Measurements from ENCODE around the gene RAB3C.
"Not testable (repeated sequence)": the region's sequence is repeated elsewhere in the genome, so short reads cannot be mapped to it uniquely, and the experiment has no call there.

The RAB3C gene

GRCh38 chr5:58708456-58708855 is 125.6 kb downstream of the RAB3C start:
- no peak for TF ChIP-seq CTCF (conservative IDR thresholded peaks at IDR 0.05)
- H3K27ac ChIP-seq: no peak overlapping the region

- H3K27ac ChIP-seq: not testable (repeated sequence)
These were observed 127.5 kb downstream of the RAB3C start for GRCh38 chr5:58710425-58710824.

- TF ChIP-seq CTCF (conservative IDR thresholded peaks at IDR 0.05): no peak
- no peak overlapping the region for H3K27ac ChIP-seq
These were observed 128.0 kb downstream of the RAB3C start for GRCh38 chr5:58710871-58711270.

- H3K27ac ChIP-seq: no peak overlapping the region
- no peak for TF ChIP-seq CTCF (conservative IDR thresholded peaks at IDR 0.05)
These were observed 129.1 kb downstream of the RAB3C start for GRCh38 chr5:58711965-58712364.

- no peak overlapping the region for H3K27ac ChIP-seq
- TF ChIP-seq CTCF (conservative IDR thresholded peaks at IDR 0.05): no peak
These were observed 131.2 kb downstream of the RAB3C start for GRCh38 chr5:58714046-58714445.

GRCh38 chr5:58715997-58716656 is 133.3 kb downstream of the RAB3C start:
- no peak overlapping the region for H3K27ac ChIP-seq
- no peak for TF ChIP-seq CTCF (conservative IDR thresholded peaks at IDR 0.05)

- H3K27ac ChIP-seq: no peak overlapping the region
- no peak for TF ChIP-seq CTCF (conservative IDR thresholded peaks at IDR 0.05)
These were observed 133.8 kb downstream of the RAB3C start for GRCh38 chr5:58716713-58717112.

GRCh38 chr5:58717303-58718007 is 134.6 kb downstream of the RAB3C start:
- TF ChIP-seq CTCF (conservative IDR thresholded peaks at IDR 0.05): peak; percentile 32; the same call in 1 of the 2 replicates
- H3K27ac ChIP-seq: no peak overlapping the region
